DOHH2 (cell line): ENCODE data around the gene MED13L.

Experiments used
- H3F3A ChIP-seq: fragments of 200-600 bp; sonication (generic), shearing (Covaris generic); 2 replicates; pipeline ENCODE4 v1.6.0; 2016; ENCODE audit warnings: antibody characterized with exemption, mild to moderate bottlenecking; ENCODE audit not compliant: control insufficient read depth, insufficient read depth
- H3K27ac ChIP-seq: fragments of 200-600 bp; sonication (generic); 2 replicates; pipeline ENCODE4 v1.5.1; 2014; ENCODE audit warnings: low read depth, mild to moderate bottlenecking, low read length, moderate library complexity
- H3K27me3 ChIP-seq: fragments of 200-600 bp; sonication (generic); 2 replicates; pipeline ENCODE4 v1.6.1; 2014; ENCODE audit warnings: mild to moderate bottlenecking, low read length, mixed read lengths; ENCODE audit not compliant: control insufficient read depth
- H3K36me3 ChIP-seq: fragments of 200-600 bp; sonication (generic); 2 replicates; pipeline ENCODE4 v1.6.1; 2014; ENCODE audit warnings: mild to moderate bottlenecking, low read length, moderate library complexity, mixed read lengths; ENCODE audit not compliant: control insufficient read depth
- H3K4me1 ChIP-seq: fragments of 200-600 bp; sonication (generic); 2 replicates; pipeline ENCODE4 v1.6.1; 2014; ENCODE audit warnings: mild to moderate bottlenecking, low read length, mixed read lengths; ENCODE audit not compliant: control insufficient read depth
- H3K4me2 ChIP-seq: fragments of 200-600 bp; sonication (generic); 2 replicates; pipeline ENCODE4 v1.6.0; 2014; ENCODE audit warnings: mild to moderate bottlenecking, low read length, moderate library complexity
- H3K4me3 ChIP-seq: fragments of 200-600 bp; sonication (generic); 2 replicates; pipeline ENCODE4 v1.5.1; 2014; ENCODE audit warnings: mild to moderate bottlenecking, low read length, mixed read lengths
- H3K79me2 ChIP-seq: fragments of 200-600 bp; sonication (generic); 2 replicates; pipeline ENCODE4 v1.6.1; 2014; ENCODE audit warnings: mild to moderate bottlenecking, low read length, mixed read lengths; ENCODE audit not compliant: control insufficient read depth
- H3K9me2 ChIP-seq: fragments of 200-600 bp; sonication (generic); replicated peaks from 2 replicates; pipeline ENCODE4 v1.6.1; 2014; ENCODE audit warnings: mild to moderate bottlenecking, low read length, mixed read lengths; ENCODE audit not compliant: control insufficient read depth
- H3K9me3 ChIP-seq: fragments of 200-600 bp; sonication (generic); 2 replicates; pipeline ENCODE4 v1.6.1; 2014; ENCODE audit warnings: antibody characterized with exemption, low read length, mixed read lengths; ENCODE audit not compliant: control insufficient read depth, insufficient read depth
- H4K20me1 ChIP-seq: fragments of 200-600 bp; sonication (generic); 2 replicates; pipeline ENCODE4 v1.6.0; 2014; ENCODE audit warnings: low read depth, mild to moderate bottlenecking, antibody characterized with exemption, low read length, moderate library complexity; ENCODE audit not compliant: control insufficient read depth, insufficient read depth
- EZH2phosphoT487 ChIP-seq: fragments of 200-600 bp; sonication (generic); IDR thresholded peaks from 2 replicates; pipeline ENCODE4 v1.6.1; 2017; ENCODE audit warnings: borderline replicate concordance, mild to moderate bottlenecking, antibody characterized with exemption, low read length, moderate library complexity, mixed read lengths
- TF ChIP-seq, protein P1 (sequence below): fragments of 200-600 bp; sonication (generic); IDR thresholded peaks from one replicate; pipeline ENCODE4 v1.5.1; 2014; ENCODE audit warnings: antibody characterized with exemption, mild to moderate bottlenecking, low read depth, low read length; ENCODE audit not compliant: poor library complexity, severe bottlenecking

MED13L gene

DNA sequence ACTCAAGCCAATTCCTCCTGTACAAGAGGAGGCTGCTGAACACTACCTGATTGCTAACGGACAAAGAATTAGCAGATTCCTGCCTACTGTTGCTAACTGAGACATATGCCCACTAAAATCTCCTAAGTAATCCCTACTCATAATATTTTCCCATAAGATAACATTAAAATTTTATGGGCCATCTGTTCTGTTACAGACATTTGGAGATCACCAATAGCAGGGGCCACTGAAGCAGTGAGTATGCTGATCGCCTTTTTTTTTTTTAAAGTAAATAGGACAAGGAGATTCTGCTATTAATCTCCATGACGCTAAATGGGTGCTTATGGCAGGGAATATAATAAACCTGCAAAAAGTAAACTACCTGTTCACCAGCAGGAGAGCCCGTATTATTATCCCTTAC lies 292.9 kb downstream of the MED13L start:
- H3K4me2 ChIP-seq: no peak overlapping the region
- no peaks in the 10 kb centered on the region for H3K27me3 ChIP-seq
- no peak for TF ChIP-seq EZH2phosphoT487
- TF ChIP-seq, protein P1, sequence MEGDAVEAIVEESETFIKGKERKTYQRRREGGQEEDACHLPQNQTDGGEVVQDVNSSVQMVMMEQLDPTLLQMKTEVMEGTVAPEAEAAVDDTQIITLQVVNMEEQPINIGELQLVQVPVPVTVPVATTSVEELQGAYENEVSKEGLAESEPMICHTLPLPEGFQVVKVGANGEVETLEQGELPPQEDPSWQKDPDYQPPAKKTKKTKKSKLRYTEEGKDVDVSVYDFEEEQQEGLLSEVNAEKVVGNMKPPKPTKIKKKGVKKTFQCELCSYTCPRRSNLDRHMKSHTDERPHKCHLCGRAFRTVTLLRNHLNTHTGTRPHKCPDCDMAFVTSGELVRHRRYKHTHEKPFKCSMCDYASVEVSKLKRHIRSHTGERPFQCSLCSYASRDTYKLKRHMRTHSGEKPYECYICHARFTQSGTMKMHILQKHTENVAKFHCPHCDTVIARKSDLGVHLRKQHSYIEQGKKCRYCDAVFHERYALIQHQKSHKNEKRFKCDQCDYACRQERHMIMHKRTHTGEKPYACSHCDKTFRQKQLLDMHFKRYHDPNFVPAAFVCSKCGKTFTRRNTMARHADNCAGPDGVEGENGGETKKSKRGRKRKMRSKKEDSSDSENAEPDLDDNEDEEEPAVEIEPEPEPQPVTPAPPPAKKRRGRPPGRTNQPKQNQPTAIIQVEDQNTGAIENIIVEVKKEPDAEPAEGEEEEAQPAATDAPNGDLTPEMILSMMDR: no peak
- peaks cover 20% of the 10 kb centered on the region for H3K36me3 ChIP-seq
- H3K4me1 ChIP-seq: peaks cover 11% of the 10 kb centered on the region
- no peak overlapping the region for H3K27ac ChIP-seq
- no peaks in the 10 kb centered on the region for H3F3A ChIP-seq
- H3K79me2 ChIP-seq: no peaks in the 10 kb centered on the region
- no peak overlapping the region for H3K4me3 ChIP-seq
- no peaks in the 10 kb centered on the region for H3K9me3 ChIP-seq
- H4K20me1 ChIP-seq: peaks cover 7% of the 10 kb centered on the region; the same call in 1 of the 2 replicates
- H3K9me2 ChIP-seq: no peaks in the 10 kb centered on the region

DNA sequence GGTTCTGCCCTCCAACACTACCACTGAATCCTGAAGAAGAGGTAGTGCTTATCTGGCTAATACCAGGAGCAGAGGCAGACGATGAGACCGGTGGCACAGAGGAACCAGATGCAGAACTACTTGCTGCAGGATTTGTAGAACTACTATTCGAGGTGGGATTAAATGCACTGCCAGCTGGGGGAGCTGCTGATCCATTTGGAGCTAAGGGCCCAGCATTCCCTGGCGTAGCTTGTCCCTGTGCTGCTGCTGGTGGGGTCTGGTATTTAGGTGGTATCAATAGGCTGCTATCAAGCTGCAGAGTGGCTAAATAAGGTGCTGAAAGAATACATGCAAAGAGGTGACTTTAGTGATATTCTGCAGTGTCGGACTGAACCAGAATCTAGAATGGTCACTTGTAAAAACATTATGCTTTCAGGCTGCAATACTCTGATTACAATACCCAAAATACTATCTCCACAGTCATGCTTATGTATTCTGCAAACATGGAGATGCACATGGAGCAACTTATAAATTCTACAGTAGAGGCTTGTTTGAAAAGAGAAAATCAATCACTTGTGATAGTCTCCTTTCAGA lies 294.2 kb downstream of the MED13L start:
- Histone ChIP-seq H3K4me3 (no peak overlapping the region), H4K20me1 (peaks cover 2% of the 10 kb centered on the region; the same call in 1 of the 2 replicates), H3K9me2 (no peaks in the 10 kb centered on the region), H3K4me2 (no peak overlapping the region), H3K4me1 (peaks cover 7% of the 10 kb centered on the region), H3K36me3 (peaks cover 22% of the 10 kb centered on the region), H3K79me2 (no peaks in the 10 kb centered on the region), H3F3A (no peaks in the 10 kb centered on the region), H3K27me3 (no peaks in the 10 kb centered on the region), H3K9me3 (no peaks in the 10 kb centered on the region), H3K27ac (no peak overlapping the region)
- TF ChIP-seq, protein P1: peak; percentile 50
- TF ChIP-seq EZH2phosphoT487: no peak

DNA sequence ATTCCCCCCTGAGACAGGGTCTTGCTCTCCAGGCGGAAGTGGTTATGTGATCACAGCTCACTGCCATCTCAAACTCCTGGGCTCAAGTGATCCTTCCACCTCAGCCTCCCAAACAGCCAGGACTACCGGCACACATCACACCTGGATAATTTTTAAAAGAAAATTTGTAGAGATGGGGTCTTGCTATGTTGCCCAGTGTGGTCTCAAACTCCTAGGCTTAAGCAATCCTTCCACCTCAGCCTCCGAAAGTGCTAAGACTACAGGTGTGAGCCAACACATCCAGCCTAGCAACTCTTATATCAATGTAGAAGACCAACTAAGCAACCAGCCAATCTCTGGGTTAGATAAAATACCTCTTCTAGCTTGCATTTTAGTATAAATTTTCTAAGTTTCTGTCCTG lies 297.2 kb downstream of the MED13L start:
- Histone ChIP-seq H3K4me2 (no peak overlapping the region), H3K27ac (no peak overlapping the region), H3K36me3 (peaks cover 19% of the 10 kb centered on the region), H3K4me1 (no peaks in the 10 kb centered on the region), H3K9me3 (no peaks in the 10 kb centered on the region), H3F3A (no peaks in the 10 kb centered on the region), H3K79me2 (no peaks in the 10 kb centered on the region), H3K27me3 (no peaks in the 10 kb centered on the region), H4K20me1 (no peaks in the 10 kb centered on the region; the same call in 1 of the 2 replicates), H3K4me3 (no peak overlapping the region), H3K9me2 (no peaks in the 10 kb centered on the region)
- TF ChIP-seq, protein P1: no peak
- no peak for TF ChIP-seq EZH2phosphoT487
